Testis (tissue), 3 donors: ENCODE results near the gene HRAS. TPM values are rescaled to one million over a fixed set of nuclear protein-coding genes. Genes with fewer than 3 reads are reported as not detected.

Experiments
- DNase-seq: peaks from one replicate; pipeline ENCODE4 v3.0.0-alpha.2; 2019
- H3K27ac ChIP-seq, 2 donors: fragments of 200-600 bp; sonication (generic); one replicate each; pipeline ENCODE4 v1.5.1; 2019
- H3K27me3 ChIP-seq: fragments of 200-600 bp; sonication (generic); one replicate; pipeline ENCODE4 v1.5.1; 2019
- H3K36me3 ChIP-seq: fragments of 200-600 bp; sonication (generic); one replicate; pipeline ENCODE4 v1.5.1; 2017; ENCODE audit warnings: low read depth; ENCODE audit errors: missing control alignments
- H3K4me1 ChIP-seq: fragments of 200-600 bp; sonication (generic); one replicate; pipeline ENCODE4 v1.5.1; 2019
- H3K4me3 ChIP-seq, 2 donors: fragments of 200-600 bp; sonication (generic); one replicate each; pipeline ENCODE4 v1.5.1; 2017 to 2019
- H3K9me3 ChIP-seq: fragments of 200-600 bp; sonication (generic); one replicate; pipeline ENCODE4 v1.5.1; 2017
- POLR2A ChIP-seq: fragments of 450-650 bp; IDR thresholded peaks from one replicate; pipeline ENCODE4 v1.6.1; 2017; ENCODE audit warnings: antibody characterized with exemption, mild to moderate bottlenecking, moderate library complexity
- WGBS, 2 donors: methylation state at CpG; one replicate each; pipeline ENCODE4 v1.1.5; 2018; 5-methylcytosine and 5-hydroxymethylcytosine counted together
- intact Hi-C: fragments of 100-400 bp; cut with DNase I; formaldehyde crosslinking; loops from one replicate; pipeline ENCODE4 v1.15.1; 2023; ENCODE audit warnings: low total_unique reads
- polyA plus RNA-seq: library from polyadenylated mRNA; stranded (reverse); fragments of 350-450 nt; fragmentation: Illumina TruSeq; extraction: RNeasy Lipid Tissue Mini Kit (QIAGEN cat#74804); gene quantifications from one replicate; pipeline ENCODE4 v1.2.3, GENCODE V29; 2014; ENCODE audit warnings: low read depth, low replicate concordance; ENCODE audit not compliant: insufficient read depth
- total RNA-seq, 2 donors: library from RNA; depleted of rRNA; stranded (reverse); fragments of >200 nt; gene quantifications; one replicate each; pipeline ENCODE4 v1.2.3, GENCODE V29; 2016
- TF ChIP-seq, protein P1 (sequence below), 3 experiments: fragments of 450-650 bp in 2 of 3; fragments of 200-600 bp in 1 of 3; sonication (generic) in 1 of 3; IDR thresholded peaks; one replicate each; pipeline ENCODE4 v1.5.1; 2016 to 2019; ENCODE audit warnings: antibody characterized with exemption in 3 of 3, mild to moderate bottlenecking in 2 of 3, moderate library complexity in 1 of 3

HRAS gene
- total and polyA plus RNA-seq, 3 donors from 2014 or later = 31.4 to 49.7 (median 35.1) TPM

DNA sequence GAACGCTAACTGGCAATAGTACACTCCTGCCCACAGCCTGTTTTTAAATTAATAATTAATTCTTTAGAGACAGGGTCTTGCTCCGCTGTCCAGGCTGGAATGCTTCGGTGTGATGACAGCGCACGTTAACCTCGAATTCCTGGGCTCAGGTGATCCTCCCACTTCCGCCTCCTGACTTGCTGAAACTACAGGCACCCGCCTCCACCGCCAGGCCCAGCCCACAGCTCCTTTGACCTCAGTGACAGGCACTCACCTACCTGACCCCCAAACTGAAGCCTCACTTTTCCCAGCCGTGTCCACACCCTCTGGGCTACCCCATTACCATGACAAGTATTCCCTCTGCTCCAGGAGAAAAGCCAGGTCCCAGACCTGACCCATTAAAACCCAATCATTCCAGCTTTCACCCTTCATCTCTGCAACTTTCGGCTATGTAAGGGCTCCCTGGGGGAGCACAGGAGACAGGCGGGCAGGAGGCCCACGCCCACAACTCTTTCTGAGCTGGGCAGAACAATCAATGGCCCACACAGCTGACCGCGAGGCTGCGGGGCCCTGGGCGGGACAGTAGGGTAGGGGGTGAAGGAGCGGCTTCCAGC lies 24.4 kb upstream of the HRAS start:
- H3K27me3 ChIP-seq = no peaks in the 10 kb centered on the region
- H3K4me1 ChIP-seq = peaks cover 5% of the 10 kb centered on the region
- no peaks in the 10 kb centered on the region for H3K36me3 ChIP-seq
- no peaks in the 10 kb centered on the region for H3K9me3 ChIP-seq
- 77 to 78% methylated on average over 10 to 18 of the region's 18 CpGs for whole genome bisulfite sequencing, 2 donors
- DNase-seq = no peak
- no peak overlapping the region for H3K27ac ChIP-seq
- intact Hi-C loops = loop anchor here (10.0 kb wide), 1 partner anchor 165 kb away; no protein-coding TSS in a partner anchor
- H3K4me3 ChIP-seq = peak overlapping the region; percentile 67 to 69
- TF ChIP-seq, protein P1, sequence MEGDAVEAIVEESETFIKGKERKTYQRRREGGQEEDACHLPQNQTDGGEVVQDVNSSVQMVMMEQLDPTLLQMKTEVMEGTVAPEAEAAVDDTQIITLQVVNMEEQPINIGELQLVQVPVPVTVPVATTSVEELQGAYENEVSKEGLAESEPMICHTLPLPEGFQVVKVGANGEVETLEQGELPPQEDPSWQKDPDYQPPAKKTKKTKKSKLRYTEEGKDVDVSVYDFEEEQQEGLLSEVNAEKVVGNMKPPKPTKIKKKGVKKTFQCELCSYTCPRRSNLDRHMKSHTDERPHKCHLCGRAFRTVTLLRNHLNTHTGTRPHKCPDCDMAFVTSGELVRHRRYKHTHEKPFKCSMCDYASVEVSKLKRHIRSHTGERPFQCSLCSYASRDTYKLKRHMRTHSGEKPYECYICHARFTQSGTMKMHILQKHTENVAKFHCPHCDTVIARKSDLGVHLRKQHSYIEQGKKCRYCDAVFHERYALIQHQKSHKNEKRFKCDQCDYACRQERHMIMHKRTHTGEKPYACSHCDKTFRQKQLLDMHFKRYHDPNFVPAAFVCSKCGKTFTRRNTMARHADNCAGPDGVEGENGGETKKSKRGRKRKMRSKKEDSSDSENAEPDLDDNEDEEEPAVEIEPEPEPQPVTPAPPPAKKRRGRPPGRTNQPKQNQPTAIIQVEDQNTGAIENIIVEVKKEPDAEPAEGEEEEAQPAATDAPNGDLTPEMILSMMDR (IDR thresholded peaks at IDR 0.05) = no peak
- TF ChIP-seq POLR2A = no peak

DNA sequence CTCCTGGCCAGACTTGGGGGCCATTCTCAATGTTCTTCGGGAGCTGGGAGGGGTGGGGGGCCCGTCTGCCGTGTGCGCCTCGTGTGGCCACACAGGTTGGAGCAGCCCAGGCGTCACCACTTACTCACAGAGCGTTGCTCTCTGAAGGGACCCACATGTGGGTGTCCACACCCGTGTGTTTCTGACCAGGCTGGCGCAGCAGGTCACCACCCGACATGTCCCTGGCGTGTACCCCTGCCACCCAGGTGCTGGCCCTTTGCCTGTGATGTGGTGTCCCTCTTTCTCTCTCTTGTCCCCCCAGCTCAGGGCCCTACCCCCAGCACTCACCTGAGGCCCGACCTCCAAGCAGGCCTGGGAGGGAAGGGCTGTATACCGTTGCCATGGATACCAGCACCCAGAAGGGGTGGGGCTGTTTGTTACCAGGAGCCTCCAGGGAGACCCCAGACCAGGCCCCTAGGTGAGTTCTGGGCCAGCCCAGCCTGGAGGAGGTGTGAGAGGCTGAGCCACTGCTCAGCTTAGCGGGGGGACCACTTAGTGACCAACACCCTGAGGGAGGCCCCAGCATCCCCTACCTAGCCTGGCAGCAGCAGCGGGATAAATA lies 23.7 kb upstream of the HRAS start:
- Histone ChIP-seq H3K27me3 (no peaks in the 10 kb centered on the region), H3K36me3 (no peaks in the 10 kb centered on the region), H3K4me1 (peaks cover 12% of the 10 kb centered on the region), H3K4me3 (no peak overlapping the region), H3K9me3 (no peaks in the 10 kb centered on the region), H3K27ac (no peak overlapping the region)
- 82 to 94% methylated on average over 2 to 15 of the region's 15 CpGs for WGBS, 2 donors
- no peak for TF ChIP-seq POLR2A
- TF ChIP-seq, protein P1 (IDR thresholded peaks at IDR 0.05) = no peak
- DNase-seq = no peak
- intact Hi-C loops = loop anchor here (10.0 kb wide), 1 partner anchor 166 kb away; no protein-coding TSS in a partner anchor

DNA sequence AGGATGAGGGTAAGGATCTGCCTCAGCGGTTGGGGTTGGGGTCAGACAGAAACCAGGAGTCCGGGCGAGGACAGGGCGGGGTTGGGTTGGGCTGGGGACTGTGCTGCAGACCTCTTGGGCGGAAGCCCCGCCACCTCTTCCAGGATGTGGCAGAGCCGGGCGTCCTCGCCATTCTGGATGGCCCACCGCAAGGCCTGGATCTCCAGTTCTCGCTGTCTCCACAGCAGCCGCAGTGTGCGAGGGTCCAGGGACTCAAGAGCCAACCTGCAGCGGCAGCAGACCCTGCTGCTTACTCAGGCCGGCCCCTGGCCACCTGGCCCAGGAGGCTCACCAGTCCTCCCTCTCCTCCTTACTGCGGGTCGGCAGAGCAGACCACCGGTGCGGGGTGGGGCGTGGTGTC lies 23.1 kb upstream of the HRAS start:
- DNase-seq = no peak
- intact Hi-C loops = loop anchor here (10.0 kb wide), 1 partner anchor 166 kb away; no protein-coding TSS in a partner anchor

DNA sequence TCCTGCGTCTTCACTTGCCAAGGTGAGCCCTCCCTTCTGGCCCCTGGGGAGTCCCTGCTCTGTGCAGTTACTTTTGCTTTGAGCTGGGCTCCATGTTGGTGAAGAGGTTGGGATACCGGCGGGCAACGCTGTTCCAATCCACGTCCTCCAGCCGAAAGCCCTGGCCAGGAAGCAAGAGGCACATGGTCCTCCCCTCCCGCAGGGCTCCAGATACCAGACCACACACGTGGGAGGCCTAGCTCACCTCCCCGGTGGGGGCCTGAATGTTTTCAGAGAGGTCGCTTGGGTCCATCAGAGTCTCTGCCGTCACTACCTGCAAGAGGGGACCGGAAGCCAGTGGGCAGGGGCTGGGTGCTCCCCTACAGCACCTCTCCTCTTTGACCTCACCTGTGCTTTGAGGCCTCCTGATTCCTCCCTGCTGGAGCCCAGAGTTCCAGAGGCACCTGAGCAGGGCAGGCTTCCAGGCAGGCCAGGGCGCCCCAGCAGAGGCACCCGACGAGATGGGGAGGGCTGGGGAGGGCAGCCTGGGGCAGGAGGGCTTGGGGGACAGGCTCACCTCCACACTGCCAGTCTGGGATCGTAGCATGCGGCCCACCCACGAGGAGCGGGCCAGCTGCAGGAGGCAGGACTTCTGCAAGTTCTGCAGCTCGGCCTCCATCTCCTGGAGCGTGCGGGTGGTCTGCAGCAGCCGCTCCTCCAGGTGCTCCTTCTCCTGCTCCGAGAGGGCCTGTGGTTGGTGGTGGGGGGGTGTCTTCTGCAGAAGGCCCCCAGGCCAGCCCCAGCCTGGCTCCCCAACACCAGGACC lies 22.2 kb upstream of the HRAS start:
- 79 to 100% methylated on average over 2 to 24 of the region's 24 CpGs for WGBS, 2 donors
- TF ChIP-seq, protein P1 (IDR thresholded peaks at IDR 0.05) = no peak
- TF ChIP-seq POLR2A = no peak
- Histone ChIP-seq H3K27ac (no peak overlapping the region), H3K4me3 (no peak overlapping the region), H3K36me3 (no peaks in the 10 kb centered on the region), H3K4me1 (peaks cover 12% of the 10 kb centered on the region), H3K27me3 (no peaks in the 10 kb centered on the region), H3K9me3 (no peaks in the 10 kb centered on the region)
- intact Hi-C loops = loop anchor here (10.0 kb wide), 1 partner anchor 167 kb away; no protein-coding TSS in a partner anchor
- no peak for DNase-seq

More for the DNA sequence above, 23.1 kb upstream of the HRAS start:
- Histone ChIP-seq H3K36me3 (no peaks in the 10 kb centered on the region), H3K9me3 (no peaks in the 10 kb centered on the region), H3K4me3 (no peak overlapping the region), H3K27me3 (no peaks in the 10 kb centered on the region), H3K4me1 (peaks cover 12% of the 10 kb centered on the region), H3K27ac (no peak overlapping the region)
- TF ChIP-seq POLR2A = no peak
- TF ChIP-seq, protein P1 (IDR thresholded peaks at IDR 0.05) = no peak
- WGBS, 2 donors = 87 to 89% methylated on average over 16 to 17 of the region's 20 CpGs
